Activated CD4-positive, alpha-beta T cell treated with anti-CD3 and anti-CD28 coated beads, Interleukin-2, amount 50 U/mL, for 4 hours (primary cell): Measurements from ENCODE around the gene ZMYND11.

ENCODE experiments used
- DNase-seq, 2 experiments: peaks; one replicate each; pipeline ENCODE4 v3.0.0-alpha.2; 2020

ZMYND11 gene

DNA sequence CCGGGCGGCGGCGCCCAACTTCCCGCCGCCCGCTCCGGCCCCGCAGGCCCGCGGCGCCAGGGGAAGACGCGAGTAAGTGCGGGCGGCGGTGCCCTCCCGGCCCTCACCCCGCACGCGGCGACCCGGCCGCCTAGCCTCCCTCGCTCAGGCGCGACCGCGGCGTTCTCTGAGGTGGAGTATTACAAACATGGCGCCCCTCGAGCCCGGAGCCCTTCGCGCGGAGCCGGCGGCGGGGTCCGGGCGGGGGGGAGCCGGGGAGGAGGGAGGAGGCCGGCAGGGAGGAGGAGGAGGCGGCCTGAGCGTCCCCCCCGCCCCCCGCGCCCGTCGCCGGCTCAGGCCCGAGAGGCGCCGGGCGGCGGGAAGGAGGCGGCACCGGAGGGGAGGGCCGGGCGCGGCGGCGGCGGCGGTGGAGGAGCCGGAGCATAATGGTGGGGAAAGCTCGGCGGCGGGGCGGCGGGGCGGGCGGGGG, at the start of gene ZMYND11:
TSS of gene ZMYND11 (plus strand) at position 324 of the 469 bp plus-strand sequence. CDS start 44,558 bp downstream, outside the sequence.
- DNase-seq: peak; percentile 64 to 67

DNA sequence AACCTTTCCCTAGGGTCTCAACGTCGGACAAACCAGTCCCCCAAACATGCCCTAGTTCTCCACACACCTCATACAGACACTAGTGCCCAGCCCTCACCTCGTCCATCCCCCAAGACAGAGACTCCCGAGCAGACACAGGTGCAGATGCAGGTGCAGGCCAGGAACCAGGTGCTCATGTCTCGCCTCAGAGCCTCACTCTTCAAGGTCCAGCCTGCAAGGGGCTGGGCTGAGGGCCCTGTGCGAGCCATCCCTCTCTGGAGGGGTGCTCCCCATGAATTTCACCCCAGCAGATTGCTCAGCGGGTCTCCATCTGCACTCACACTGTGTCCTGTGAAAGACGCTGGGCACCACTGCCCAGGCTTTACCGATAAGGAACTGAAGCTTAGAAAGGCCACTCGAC, 49.2 kb upstream of the ZMYND11 start:
- DNase-seq: no peak

DNA sequence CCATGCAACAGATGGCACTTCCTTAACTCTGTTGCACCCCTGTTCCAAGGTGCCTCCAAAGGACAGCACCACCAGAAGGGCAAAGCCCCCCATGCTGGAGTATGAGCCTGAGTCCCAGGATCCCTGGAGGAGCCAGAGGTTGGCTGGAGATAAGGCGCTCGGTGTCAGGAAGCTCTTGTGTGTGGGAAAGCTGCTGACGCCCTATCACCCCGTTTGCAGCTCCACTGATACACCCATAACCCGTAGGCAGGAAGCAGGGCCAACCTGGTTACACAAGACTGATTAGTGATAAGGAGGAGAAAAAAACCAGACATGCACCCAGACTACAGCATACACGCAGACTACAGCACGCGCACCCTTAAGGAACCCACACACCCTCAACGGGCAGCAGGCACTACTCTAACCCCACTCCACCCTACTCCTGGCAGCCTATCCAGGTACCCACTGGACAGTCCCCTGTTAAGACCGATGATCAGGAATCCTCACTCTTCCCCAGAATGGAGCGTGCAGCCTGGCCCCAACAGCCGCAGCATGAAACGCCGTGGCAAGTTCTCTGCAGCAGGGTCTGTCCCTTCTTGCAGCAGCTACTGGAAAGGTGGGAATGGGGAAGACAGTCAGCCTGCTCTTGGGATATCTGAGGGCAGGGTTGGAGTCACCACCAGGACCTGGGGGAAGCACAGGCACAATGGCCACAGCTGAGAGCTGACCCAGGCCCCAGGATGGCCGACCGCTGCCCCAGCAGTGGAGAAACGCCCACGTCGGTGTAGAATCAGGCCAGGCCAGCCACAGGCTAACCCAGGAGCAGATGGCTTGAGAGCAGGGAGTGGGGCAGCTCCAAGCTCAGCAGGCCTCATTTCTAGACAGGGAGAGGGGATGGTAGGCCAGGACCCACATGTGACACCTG, 47.8 kb upstream of the ZMYND11 start:
- DNase-seq: no peak

DNA sequence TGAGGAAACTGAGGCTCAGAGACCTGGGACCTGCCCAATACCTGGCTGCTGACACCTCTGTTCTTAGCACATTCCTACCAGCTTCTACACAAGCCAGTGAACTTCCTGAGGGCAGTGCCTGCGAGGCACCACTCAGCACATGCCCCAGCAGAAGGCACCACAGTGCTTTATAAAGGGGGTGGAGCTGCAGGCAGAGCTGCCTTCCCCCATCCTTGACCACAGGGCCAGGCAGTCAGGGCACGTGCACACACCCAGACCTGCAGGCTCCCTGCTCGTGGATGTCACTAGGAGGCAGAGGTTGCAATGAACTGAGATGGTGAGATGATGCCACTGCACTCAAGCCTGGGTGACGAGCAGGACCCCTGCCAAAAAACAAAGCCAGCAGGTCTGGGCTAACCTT, 47.0 kb upstream of the ZMYND11 start:
- DNase-seq: no peak

DNA sequence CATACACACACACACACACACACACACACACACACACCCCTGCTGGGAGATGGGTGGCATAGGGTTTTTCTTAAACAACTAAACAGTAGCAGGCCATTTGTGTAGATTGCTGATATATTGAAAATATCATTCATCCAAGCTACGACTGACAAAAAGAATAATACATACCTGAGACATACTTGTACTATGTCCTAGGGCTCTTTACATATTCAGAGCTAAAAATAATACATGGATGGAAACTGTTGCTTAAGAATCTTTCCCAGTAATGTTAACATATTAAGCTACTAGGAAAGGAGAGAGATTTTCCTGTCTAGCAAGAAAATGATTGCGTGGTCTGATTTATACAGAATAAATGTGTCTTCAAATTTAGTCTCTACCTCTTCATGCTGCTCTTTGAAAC, 46.0 kb upstream of the ZMYND11 start:
- DNase-seq: no peak

DNA sequence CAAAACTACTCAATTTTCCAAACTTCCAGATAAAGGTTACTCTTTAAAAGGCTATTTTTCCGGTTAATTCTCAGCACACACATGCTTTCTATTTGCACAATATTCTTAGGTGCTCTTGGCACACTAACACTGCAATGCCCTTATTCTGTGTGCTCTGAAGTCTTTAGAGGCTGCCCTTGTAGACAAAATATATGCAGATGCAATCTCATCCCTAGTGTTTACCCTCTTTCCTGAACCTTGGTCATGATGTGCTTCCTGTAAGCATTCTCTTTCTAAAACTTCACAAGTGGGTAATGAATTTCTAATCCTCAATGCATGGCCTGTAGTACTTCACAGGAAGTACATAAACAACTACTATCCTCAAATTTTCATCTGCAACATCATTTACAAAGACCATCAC, 45.1 kb upstream of the ZMYND11 start:
- no peak for DNase-seq

DNA sequence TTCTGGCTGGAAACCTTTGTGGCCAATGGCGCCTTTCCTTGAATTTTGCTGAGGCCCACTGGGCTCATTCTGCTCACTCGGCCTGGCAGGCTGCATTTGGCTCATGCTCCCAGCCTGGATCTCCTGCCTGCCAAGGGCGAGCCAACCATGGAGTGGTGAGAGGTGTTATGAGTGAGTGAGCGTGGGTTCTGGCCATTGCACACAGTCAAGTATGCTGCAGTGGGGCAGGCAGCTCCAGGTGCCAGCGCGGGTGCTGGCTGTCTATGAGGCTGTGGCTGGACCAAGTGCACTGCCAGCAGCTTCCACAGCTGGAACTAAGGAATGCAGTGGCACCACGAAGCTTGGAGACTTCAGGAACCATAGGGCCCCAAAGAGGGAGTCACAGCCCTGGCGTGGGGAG, 43.9 kb upstream of the ZMYND11 start:
- DNase-seq: no peak

DNA sequence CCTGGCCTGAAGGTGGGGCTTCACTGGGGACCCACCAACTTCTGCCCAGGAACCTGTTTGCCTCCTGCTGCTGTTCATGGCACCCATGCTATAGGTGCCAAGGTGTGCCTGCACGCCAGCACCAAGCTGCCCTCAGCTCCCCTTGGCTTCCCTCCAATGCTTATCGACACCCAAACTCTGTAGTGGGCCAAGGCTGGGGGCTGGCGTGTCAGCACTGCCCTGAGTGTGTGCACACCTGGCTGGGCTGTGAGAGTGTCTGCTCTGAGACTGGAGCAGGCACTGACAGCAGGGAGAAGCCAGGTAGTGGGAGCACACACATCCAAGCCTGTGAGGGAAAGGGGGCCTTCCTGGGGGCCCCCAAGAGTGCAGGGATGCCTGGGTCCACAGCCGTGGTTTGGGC, 43.1 kb upstream of the ZMYND11 start:
- DNase-seq: no peak

DNA sequence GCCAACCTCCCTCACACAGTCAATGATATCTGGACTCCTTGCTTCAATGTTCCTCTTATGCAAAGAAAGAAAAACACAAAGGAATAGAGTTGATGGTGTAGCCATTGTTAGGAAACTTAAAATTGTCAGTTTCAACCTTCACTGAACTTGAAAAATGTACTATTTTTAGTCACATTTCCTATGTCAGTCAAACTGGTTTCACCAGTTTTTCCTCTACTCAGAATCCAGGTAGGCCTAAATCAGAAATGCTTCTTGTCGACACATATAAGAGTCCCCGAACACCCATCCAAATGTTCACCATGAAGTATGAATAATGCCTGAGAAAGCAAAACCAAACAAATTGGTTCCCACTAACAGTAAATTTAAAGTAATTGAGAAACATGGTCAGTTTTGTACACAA, 42.4 kb upstream of the ZMYND11 start:
- no peak for DNase-seq

DNA sequence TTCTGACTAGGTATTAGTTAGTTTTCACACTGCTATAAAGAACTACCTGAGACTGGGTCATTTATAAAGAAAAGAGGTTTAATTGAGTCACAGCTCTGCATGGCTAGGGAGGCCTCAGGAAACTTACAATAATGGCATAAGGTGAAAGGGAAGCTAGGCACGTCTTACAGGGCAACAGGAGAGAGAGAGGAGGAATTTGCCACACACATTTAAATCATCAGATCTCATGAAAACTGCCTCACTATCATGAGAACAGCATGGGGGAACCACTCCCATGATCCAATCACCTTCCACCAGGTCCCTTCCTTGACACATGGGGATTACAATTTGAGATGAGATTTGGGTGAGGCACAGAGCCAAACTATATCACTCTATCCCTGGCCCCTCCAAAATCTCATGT, 40.6 kb upstream of the ZMYND11 start:
- DNase-seq: no peak

DNA sequence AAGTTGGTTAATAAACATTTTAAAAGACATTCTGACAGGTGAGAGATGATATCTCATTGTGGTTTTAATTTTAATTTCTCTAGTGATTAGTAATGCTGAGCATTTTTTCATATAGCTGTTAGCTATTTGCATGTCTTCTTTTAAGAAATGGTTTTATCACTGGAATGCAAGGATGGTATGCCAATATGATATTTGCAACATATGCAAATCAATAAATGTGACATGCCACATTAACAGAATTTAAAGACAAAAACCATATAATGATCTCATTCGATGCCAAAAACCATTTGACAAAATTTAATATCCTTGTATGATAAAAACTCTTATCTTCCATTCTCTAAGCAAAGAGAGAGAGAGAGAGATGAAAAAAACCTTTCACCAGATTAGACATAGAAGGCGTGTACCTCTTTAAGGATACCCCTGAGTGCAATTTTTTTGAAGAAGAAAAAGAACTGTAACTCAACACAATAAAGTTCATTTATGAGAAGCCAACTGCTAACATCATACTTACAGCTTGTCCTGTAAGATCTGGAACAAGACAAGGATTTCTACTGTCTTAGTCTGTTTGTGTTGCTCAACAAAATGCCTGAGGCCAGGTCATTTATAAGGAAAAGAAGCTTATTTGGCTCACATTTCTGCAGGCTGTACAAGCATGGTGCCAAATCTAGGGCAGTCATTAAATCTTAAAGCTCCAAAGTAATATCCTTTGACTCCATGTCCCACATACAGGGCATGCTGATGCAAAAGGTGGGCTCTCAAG, 39.7 kb upstream of the ZMYND11 start:
- no peak for DNase-seq

DNA sequence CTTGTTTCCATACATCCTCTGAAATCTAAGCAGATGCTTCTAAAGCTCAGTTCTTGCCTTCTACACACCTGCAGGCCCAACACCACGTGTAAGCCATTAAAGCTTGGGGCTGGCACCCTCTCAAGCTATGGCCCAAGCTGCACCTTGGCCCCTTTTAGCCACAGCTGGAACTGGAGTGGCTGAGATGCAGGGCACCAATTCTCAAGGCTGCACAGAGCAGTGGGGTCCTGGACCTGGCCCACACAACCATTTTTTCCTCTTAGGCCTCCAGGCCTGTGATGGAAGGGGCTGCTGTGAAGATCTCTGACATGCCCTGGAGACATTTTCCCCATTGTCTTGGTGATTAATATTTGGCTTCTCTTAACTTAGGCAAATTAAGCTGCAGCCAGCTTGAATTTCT, 38.8 kb upstream of the ZMYND11 start:
- no peak for DNase-seq

DNA sequence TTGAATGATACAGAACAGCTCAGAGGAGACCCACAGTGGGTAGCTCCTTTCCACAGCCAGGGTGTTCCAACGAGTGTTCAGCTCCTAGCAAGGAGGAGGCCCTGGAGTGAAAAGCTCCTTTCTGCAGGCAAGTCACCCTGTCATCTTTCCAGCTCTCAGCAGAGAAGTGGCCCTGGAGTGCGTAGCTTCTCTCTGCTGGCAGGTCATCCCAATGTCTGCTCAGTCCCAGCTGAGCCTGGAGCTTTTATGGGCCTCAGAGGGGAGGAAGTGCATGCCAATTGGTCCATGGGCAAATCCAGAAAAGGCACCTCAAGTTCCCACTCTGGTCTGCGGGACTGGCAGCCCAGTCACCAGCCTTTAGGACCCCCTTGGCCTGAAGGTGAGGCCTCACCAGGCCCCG, 30.8 kb upstream of the ZMYND11 start:
- no peak for DNase-seq

DNA sequence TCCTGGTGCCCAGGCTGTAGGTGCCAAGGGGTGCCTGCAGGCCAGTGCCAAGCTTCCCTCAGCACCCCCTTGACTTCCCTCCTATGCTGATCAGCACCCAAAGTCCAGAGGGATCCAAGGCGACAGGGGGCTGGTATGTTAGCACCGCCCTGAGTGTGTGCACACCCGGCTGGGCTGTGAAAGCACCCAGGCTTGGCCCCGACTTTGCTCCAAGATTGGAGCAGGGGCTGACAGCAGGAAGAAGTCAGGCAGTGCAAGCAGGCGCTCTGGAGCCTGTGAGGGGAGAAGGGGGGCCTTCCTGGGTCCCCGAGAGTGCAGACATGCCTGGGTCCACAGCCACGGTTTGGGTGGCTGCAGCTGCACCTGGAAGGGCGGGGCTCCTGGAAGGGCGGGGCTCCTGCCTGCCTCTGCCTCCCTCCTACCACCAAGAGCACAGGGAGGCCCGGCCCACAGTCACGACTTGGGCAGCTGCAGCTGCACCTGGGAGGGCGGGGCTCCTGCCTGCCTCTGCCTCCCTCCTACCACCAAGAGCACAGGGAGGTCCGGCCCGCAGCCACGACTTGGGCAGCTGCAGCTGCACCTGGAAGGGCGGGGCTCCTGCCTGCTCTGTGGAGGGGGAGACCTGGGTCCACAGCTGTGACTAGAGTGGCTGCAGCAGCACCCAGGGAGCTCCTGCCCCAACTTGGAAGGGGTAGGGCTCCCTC, 30.2 kb upstream of the ZMYND11 start:
- DNase-seq: no peak

DNA sequence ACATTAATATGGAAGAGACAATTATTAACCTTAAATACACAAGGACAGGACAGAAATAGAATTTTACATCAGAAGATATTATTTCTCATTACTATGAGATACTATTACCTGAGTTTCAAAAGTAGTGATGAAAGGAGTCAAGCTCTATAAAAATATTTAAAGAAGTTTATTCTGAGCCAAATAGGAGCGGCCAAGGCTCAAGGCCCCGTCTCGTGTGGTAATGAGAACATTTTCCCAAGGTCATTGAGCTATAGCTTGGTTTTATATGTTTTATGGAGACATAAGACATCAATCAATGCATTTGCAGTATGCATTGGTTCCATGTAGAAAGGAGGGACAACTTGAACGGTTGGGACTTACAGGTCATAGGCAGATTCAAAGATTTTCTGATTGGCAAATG, 29.4 kb upstream of the ZMYND11 start:
- DNase-seq: no peak

DNA sequence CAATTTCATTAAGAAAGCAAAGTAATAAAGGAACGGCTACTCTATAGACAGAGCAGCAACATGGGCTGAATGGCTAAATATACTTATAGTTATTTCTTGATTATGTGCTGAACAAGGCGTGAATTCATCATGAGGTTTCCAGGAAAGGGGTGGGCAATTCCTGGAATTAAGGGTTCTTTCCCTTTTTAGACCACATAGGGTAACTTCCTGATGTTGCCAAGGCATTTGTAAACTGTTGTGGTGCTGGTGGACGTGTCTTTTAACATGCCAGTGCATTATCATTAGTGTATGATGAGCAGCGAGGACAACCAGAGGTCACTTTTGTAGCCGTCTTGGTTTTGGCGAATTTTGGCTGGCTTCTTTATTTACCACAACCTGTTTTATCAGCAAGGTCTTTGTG, 28.5 kb upstream of the ZMYND11 start:
- DNase-seq: no peak

DNA sequence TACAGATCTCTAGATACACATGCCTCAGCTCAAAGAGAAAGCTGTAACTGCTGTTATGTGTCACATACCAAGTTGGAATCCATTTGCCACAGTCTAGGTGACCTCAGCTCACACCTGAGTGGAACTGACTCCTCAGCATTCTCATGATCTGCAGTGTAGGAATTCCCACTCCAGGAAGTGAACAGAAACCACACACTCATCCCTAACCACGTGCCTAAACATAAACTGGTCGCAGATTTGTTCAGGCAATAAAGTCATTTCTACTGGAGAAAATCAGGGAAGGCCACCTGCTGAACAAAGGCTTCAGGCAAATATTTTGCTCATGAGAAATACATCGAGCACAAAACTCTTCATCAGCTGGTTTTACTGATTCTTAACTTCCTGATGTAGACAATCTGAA, 23.0 kb upstream of the ZMYND11 start:
- DNase-seq: no peak

DNA sequence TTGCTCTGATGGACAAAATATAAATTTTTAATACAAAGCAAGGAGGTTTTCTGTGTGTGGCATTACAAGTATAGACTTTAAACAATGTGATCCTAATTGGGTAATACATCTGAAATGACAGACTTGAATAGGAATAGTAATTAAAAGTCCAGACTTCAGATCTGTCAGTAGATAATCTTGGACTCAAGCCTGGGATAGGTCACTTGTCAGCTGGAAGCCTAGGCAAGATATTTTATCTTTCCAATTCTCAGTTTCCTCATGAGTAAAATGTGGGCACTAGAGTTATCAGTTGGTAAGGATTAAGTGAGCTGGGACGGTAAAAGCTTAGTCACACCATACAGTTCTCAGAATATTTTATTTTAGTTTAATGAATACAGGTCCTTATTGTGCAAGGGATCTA, 10.4 kb upstream of the ZMYND11 start:
- DNase-seq: no peak

DNA sequence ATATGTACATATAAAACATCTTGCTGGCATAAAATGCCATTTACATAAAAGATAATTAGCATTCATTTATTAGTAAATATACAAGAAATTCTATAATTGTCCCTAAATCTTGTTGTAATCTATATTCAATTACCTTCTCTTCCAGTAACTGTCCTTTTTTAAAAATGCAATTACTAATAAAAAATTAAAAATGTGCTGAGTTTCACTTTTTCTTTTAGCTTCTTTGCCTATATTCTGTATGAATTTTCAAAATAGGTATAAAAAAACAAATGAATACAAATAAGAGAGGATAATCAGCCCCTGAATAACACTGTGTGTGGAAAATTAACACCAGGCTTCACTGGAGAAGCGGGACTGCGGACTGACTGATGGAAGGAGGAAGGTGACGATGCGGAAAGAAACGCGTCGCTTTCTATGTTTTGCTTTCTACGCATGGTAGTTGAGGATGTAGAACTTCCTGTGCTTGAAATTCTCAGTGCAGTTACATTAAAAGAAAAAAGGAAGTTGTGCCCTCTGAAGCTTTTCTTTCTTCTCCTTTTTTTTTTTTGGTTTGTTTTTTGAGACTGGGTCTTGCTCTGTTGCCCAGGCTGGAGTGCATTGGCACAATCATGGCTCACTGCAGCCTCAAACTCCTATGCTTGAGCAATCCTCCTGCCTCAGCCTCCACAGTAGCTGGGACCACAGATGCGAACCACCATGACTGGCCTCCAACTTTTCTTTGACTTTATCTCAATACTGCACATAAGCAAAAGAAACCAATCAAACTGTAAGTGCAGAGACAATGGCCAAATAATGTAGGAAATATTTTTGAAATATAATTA, 7.4 kb upstream of the ZMYND11 start:
- peak in 1 of 2 experiments; percentile 10 for DNase-seq

DNA sequence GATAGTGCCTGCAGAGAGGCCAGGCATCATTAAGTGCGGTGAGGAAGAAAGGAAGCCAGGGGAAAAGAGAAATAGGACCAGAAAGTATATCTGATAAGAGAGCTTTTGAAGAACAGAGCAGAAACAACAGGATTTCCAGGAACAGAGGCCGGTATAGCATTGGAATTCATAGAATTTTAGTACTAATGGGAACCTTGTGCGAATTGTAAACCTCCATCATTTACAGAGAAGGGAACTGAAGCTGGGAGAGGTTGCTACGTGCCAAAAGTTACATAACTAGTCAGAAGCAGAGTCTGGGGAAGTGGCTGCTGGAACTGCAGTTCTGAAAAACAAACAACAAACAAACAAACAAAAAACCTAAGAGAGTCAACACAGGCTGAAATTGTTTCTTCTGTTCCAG, 5.4 kb upstream of the ZMYND11 start:
- DNase-seq: no peak

DNA sequence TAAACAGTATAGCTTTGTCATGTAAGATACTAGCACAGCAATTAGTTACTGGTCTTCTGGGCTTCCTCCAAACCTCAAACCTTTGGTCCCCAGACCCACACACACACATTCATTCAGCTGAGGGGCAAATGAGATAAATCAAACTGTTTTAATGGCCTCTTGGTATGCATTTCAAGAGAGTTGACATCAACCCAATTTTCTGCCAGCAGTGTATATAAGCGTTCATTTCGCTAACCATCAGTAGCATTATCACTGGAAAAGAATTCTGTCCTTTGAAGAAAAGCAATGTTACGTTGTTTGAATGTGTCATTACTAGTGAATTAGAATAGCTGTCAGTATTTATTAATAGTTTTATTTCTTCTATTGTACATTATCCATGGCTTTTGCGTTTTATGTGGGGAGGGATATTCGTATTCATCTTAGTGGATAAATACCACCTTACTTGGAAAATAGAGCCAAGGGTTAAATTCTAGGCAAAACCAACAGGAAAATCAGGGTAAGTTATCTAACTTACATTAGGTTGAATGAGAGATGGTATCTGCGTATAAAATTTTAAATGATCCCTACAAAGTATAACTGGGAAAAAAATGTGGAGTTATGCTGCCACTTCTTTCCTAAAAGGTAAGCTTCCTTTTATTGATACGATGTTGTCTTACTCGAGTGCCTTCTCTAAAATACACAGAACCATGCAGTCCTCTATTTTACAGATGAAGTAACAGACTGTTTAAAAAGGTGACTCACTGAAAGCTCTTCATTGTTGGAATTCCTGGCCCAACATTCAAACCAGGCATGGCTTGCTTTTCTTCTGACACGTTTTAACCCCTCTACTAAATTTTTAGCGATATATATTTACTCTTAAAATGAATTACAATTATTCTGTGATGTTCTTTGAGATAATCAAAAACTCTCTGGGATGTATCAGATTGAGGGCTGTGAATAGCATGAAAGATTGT, 2.0 kb upstream of the ZMYND11 start:
- no peak for DNase-seq
